Measurements from ENCODE around the gene ADGB.

- no peak for TF ChIP-seq CTCF (conservative IDR thresholded peaks at IDR 0.05 in 1 of 2, IDR thresholded peaks at IDR 0.05 in 1 of 2; ENCODE audit: low read depth in 1 of 2, low read length in 2 of 2)
- TF ChIP-seq EZH2 (IDR thresholded peaks at IDR 0.05; ENCODE audit: low read length, missing control alignments): no peak
Measured at GRCh38 chr6:146574211-146574610, 24.6 kb upstream of the ADGB start.

Measured in fibroblast of lung (primary cell).